CD4-positive, alpha-beta T cell treated with Interleukin-21 for 1 hour (primary cell): ENCODE measurements around the gene SMIM5.
A peak's percentile ranks its signal among the peaks of the same experiment; 100 is the strongest.

Source experiments
- DNase-seq: peaks from one replicate; pipeline ENCODE4 v3.0.0-alpha.2; 2020

Gene SMIM5

GRCh38 chr17:75672011-75672410 lies 38.8 kb downstream of the SMIM5 start:
- no peak for DNase-seq

- no peak for DNase-seq
These were observed 40.3 kb downstream of the SMIM5 start for GRCh38 chr17:75673487-75673886.

- no peak for DNase-seq
These were observed 43.2 kb downstream of the SMIM5 start for GRCh38 chr17:75676461-75676860.

GRCh38 chr17:75679706-75680211 lies 46.5 kb downstream of the SMIM5 start:
- no peak for DNase-seq

GRCh38 chr17:75680431-75680830 lies 47.2 kb downstream of the SMIM5 start:
- no peak for DNase-seq

GRCh38 chr17:75681289-75681688 lies 48.1 kb downstream of the SMIM5 start:
- no peak for DNase-seq

- DNase-seq, result no peak
These were observed 50.3 kb downstream of the SMIM5 start for GRCh38 chr17:75683583-75683982.

- no peak for DNase-seq
These were observed 51.0 kb downstream of the SMIM5 start for GRCh38 chr17:75684249-75684648.

GRCh38 chr17:75684924-75685323 lies 51.7 kb downstream of the SMIM5 start:
- no peak for DNase-seq

GRCh38 chr17:75685499-75685898 lies 52.3 kb downstream of the SMIM5 start:
- no peak for DNase-seq

- DNase-seq, result no peak
These were observed 55.1 kb downstream of the SMIM5 start for GRCh38 chr17:75688209-75688825.

- DNase-seq, result peak; percentile 51
These were observed 56.2 kb downstream of the SMIM5 start for GRCh38 chr17:75689441-75689873.
